Measurements from ENCODE around the gene COL1A1. TPM values are rescaled to one million over a fixed set of nuclear protein-coding genes. Genes with fewer than 3 reads are reported as not detected.

The COL1A1 gene
- total RNA-seq, 2 donors from 2014 or later, result 11.2 to 62.3 TPM

DNA sequence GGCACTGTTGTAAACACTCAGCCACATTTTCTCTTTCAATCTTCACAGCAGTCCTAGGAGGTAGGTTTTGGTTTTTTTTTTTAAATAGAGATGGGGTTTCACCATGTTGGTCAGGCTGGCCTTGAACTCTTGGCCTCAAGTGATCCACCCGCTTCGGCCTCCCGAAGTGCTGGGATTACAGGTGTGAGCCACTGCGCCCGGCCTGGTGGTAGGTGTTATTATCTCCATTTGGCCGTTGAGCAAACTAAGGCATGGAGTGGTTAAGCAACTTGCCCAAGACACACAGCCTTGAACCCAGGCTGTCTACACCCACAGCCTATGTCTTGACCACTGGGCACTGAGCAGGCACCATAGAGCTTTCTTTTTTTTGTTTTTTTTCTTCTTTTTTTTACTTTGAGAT is 27.0 kb downstream of the COL1A1 start:
- ATAC-seq (no peak), DNase-seq (no peak)
- H3K27ac ChIP-seq, result no peak overlapping the region
- H3K4me3 ChIP-seq, result no peak overlapping the region
- WGBS, 2 donors, result 64 to 69% methylated on average over 6 of the region's 6 CpGs
- peaks cover 26% of the 10 kb centered on the region for H3K4me1 ChIP-seq
- intact Hi-C loops (cut with DNase I), result no loop called here
- no peaks in the 10 kb centered on the region for H3K9me3 ChIP-seq
- no peaks in the 10 kb centered on the region for H3K27me3 ChIP-seq
- H3K36me3 ChIP-seq (replicated peaks in 1 of 2; ENCODE audit: insufficient read depth in 1 of 2, low read depth in 2 of 2), result no peaks in the 10 kb centered on the region
- TF ChIP-seq, protein P1, sequence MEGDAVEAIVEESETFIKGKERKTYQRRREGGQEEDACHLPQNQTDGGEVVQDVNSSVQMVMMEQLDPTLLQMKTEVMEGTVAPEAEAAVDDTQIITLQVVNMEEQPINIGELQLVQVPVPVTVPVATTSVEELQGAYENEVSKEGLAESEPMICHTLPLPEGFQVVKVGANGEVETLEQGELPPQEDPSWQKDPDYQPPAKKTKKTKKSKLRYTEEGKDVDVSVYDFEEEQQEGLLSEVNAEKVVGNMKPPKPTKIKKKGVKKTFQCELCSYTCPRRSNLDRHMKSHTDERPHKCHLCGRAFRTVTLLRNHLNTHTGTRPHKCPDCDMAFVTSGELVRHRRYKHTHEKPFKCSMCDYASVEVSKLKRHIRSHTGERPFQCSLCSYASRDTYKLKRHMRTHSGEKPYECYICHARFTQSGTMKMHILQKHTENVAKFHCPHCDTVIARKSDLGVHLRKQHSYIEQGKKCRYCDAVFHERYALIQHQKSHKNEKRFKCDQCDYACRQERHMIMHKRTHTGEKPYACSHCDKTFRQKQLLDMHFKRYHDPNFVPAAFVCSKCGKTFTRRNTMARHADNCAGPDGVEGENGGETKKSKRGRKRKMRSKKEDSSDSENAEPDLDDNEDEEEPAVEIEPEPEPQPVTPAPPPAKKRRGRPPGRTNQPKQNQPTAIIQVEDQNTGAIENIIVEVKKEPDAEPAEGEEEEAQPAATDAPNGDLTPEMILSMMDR (IDR thresholded peaks at IDR 0.05), result no peak
- no peak for TF ChIP-seq POLR2A (IDR thresholded peaks at IDR 0.05)

DNA sequence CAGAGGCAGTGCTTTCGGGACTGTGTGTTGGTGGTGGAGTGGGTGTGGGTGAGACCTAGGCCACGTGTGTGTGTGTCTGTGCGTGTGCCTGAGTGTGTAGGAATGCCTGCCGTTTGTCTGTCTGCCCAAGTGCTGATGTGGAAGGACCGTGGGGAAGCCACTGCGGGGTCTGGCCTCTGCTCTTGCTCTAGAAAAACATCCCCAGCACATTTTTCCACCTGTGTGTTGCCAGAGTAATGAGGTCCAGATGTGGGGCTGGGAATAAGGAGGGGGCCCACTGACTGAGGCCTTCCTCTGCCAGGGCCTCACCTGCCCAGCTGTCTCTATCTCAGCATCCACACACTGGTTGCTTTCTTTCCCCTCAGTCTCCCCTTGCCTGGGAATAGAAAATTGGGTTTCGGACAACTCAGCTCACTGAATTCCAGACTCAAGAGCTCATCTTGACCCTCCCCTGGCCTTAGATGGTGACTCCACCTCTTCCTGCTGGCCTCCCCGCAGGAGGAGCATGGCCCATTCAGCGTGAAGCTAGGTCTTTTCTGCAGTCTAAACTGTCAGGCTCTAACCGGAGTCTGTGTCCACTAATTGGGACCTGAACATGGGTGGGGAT is 28.0 kb downstream of the COL1A1 start:
- H3K27me3 ChIP-seq, result no peaks in the 10 kb centered on the region
- peak in 1 of 4 donors; percentile 28 for DNase-seq
- no peak for TF ChIP-seq POLR2A (IDR thresholded peaks at IDR 0.05)
- TF ChIP-seq, protein P1 (IDR thresholded peaks at IDR 0.05), result no peak
- peaks cover 23% of the 10 kb centered on the region for H3K4me1 ChIP-seq
- no peaks in the 10 kb centered on the region for H3K9me3 ChIP-seq
- no peak overlapping the region for H3K27ac ChIP-seq
- no peak for ATAC-seq
- no peak overlapping the region for H3K4me3 ChIP-seq
- intact Hi-C loops (cut with DNase I), result no loop called here
- WGBS, 2 donors, result 82 to 86% methylated on average over 2 to 10 of the region's 10 CpGs
- no peaks in the 10 kb centered on the region for H3K36me3 ChIP-seq (replicated peaks in 1 of 2; ENCODE audit: insufficient read depth in 1 of 2, low read depth in 2 of 2)

DNA sequence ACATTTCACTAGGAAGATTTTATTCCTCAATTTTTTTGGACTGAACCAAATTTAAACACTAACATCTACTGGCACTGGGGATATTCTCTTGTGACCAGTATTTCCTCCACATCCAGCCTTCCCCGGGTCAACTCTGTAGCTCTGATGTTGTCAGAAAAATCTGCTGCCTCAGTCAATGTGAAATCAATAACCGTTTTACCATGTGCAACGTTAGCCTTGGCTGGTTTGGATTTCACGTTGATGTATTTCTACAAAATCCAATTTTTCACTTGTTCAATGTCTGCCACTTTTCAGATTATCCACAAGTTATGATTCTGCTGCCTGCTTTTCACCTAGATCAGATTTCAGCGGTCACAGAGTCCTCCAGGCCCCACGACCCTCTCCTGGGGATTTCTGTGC is 28.5 kb downstream of the COL1A1 start:
- Histone ChIP-seq H3K9me3 (no peaks in the 10 kb centered on the region), H3K4me3 (no peak overlapping the region), H3K4me1 (peaks cover 18% of the 10 kb centered on the region), H3K36me3 (replicated peaks in 1 of 2; ENCODE audit: insufficient read depth in 1 of 2, low read depth in 2 of 2) (no peaks in the 10 kb centered on the region), H3K27me3 (no peaks in the 10 kb centered on the region), H3K27ac (no peak overlapping the region)
- ATAC-seq, result no peak
- intact Hi-C loops (cut with DNase I), result no loop called here
- WGBS, 2 donors, result 44 to 52% methylated on average over 6 of the region's 6 CpGs
- no peak for DNase-seq
- TF ChIP-seq, protein P1 (IDR thresholded peaks at IDR 0.05), result no peak
- no peak for TF ChIP-seq POLR2A (IDR thresholded peaks at IDR 0.05)

DNA sequence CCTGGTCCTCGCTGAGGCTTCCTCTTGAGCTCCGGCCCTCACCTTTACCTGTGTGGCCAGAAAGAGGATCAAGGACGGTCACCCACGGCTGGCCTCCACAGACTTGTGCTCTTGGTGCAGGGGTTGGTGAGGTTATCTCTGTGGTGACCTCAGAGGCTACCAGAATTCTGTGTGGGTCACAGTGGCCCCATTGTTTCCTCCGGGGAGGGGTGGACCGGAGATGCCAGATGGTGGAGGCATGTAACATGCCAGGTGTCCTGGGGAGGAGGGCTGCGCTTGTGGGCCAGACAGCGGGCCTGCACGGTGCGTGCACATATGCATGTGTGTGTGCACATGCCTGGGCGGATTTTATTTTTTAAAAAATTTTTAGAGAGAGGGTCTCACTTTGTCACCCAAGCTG is 29.3 kb downstream of the COL1A1 start:
- Histone ChIP-seq H3K4me1 (peaks cover 11% of the 10 kb centered on the region), H3K36me3 (replicated peaks in 1 of 2; ENCODE audit: insufficient read depth in 1 of 2, low read depth in 2 of 2) (no peaks in the 10 kb centered on the region), H3K4me3 (no peak overlapping the region), H3K27me3 (no peaks in the 10 kb centered on the region), H3K9me3 (no peaks in the 10 kb centered on the region), H3K27ac (no peak overlapping the region)
- WGBS, 2 donors, result 83 to 87% methylated on average over 6 to 11 of the region's 11 CpGs
- TF ChIP-seq, protein P1 (IDR thresholded peaks at IDR 0.05), result no peak
- TF ChIP-seq POLR2A (IDR thresholded peaks at IDR 0.05), result no peak
- DNase-seq, result no peak
- no peak for ATAC-seq
- intact Hi-C loops (cut with DNase I), result no loop called here

DNA sequence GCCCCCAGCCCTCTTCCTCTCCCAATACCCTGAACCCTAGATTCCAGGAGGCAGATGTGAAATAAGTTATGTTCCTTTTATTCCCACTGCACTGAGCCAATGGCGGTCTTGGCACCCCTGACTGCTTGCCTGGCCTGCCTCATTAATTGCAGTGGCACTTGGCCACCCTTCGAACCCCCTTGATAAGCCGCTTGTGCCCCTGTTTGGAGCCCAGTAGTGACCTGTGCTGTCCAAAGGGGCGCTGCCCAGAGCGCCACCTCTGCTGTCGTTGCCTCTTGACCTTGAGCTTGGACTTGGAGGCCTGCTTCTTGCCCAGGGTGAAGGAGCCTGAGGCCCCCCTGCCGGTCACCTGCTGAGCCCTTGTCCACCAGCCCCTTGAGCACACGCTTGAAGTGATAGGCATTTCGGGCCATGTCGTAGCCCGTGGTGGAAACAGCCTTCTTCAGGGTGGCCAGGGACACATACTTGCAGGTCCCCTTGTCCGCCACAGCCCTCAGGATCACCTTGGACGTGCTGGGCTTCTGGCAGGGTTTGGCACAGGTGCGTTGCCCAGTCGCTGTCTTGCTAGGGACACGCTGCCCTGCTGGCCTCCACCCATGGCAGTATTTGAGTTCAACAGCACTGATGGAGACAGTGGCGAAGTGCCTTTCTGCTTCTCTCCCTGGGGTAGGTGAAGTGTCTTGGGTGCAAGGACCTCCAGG is 29.9 kb downstream of the COL1A1 start:
- Histone ChIP-seq H3K27ac (no peak overlapping the region), H3K4me1 (peaks cover 11% of the 10 kb centered on the region), H3K36me3 (replicated peaks in 1 of 2; ENCODE audit: insufficient read depth in 1 of 2, low read depth in 2 of 2) (no peaks in the 10 kb centered on the region), H3K9me3 (no peaks in the 10 kb centered on the region), H3K4me3 (no peak overlapping the region), H3K27me3 (no peaks in the 10 kb centered on the region)
- TF ChIP-seq, protein P1 (IDR thresholded peaks at IDR 0.05), result no peak
- no peak for TF ChIP-seq POLR2A (IDR thresholded peaks at IDR 0.05)
- intact Hi-C loops (cut with DNase I), result no loop called here
- DNase-seq, result no peak
- ATAC-seq, result no peak
- WGBS, 2 donors, result 68 to 80% methylated on average over 3 to 14 of the region's 17 CpGs

Measured in body of pancreas (tissue), 4 donors.